RWPE2 (cell line): ENCODE data around the gene CEACAM21.

Experiments
- ATAC-seq: fragments of 200-7000 bp; cut with Tn5 transposase; 3 replicates; pipeline ENCODE4 v1.9.1; 2021; ENCODE audit warnings: low read depth
- DNase-seq: peaks from one replicate; pipeline ENCODE4 v3.0.0-alpha.2; 2020; ENCODE audit warnings: low spot score
- H3K27ac ChIP-seq: fragments of 450-650 bp; 2 replicates; pipeline ENCODE4 v1.5.1; 2017; ENCODE audit warnings: mild to moderate bottlenecking; ENCODE audit not compliant: poor library complexity, severe bottlenecking
- H3K27me3 ChIP-seq: fragments of 250-450 bp; sonication (Bioruptor Pico); 2 replicates; pipeline ENCODE4 v1.5.1; 2021; ENCODE audit warnings: mild to moderate bottlenecking, moderate library complexity; ENCODE audit not compliant: insufficient read depth, poor library complexity, severe bottlenecking
- H3K36me3 ChIP-seq: fragments of 250-450 bp; sonication (Bioruptor Pico); 2 replicates; pipeline ENCODE4 v1.5.1; 2020; ENCODE audit warnings: low read depth, mild to moderate bottlenecking, moderate library complexity
- H3K4me1 ChIP-seq: fragments of 250-450 bp; sonication (Bioruptor Pico); 2 replicates; pipeline ENCODE4 v1.5.1; 2021; ENCODE audit warnings: mild to moderate bottlenecking, moderate library complexity; ENCODE audit not compliant: insufficient read depth, poor library complexity, severe bottlenecking
- H3K4me3 ChIP-seq: fragments of 250-450 bp; sonication (Bioruptor Pico); 2 replicates; pipeline ENCODE4 v1.5.1; 2021; ENCODE audit warnings: mild to moderate bottlenecking, moderate library complexity; ENCODE audit not compliant: severe bottlenecking
- H3K9me3 ChIP-seq: fragments of 250-450 bp; sonication (Bioruptor Pico); 2 replicates; pipeline ENCODE4 v1.5.1; 2021; ENCODE audit warnings: mild to moderate bottlenecking, moderate library complexity; ENCODE audit not compliant: severe bottlenecking
- TF ChIP-seq, protein P1 (sequence below): fragments of 450-650 bp; IDR thresholded peaks from one replicate; pipeline ENCODE4 v1.5.1; 2017; ENCODE audit warnings: mild to moderate bottlenecking, moderate library complexity; ENCODE audit not compliant: poor library complexity, severe bottlenecking

The CEACAM21 gene

DNA sequence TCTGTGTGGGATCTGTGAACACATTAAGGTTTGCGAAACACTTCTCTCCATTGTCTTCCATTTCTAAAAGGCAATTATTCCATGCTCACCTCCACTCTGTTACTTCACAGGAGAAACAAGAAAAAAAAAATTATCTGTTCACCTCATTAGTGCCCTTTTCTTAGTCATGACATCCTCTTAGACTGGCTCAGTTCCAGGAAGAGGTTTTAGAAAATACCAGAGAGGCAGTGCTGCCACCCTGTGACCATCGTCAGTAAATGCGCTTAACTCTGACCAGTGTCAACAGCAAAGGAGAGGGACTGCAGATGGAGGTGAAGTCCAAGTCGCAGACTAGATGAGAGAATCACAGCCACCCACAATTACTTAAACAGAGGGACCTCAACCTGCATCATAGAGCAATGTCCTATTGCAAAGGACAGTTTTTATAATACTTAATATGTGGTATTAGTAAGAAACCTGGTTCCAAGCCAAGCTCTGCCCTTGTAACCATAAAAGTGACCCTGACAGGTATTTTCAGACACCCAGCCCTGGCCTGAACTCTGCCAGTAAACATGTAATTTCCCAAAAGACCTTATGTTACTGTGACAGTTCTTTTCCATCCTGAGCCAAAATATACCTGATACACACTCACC is 19.4 kb downstream of the CEACAM21 start:
- H3K9me3 ChIP-seq, result no peaks in the 10 kb centered on the region
- H3K4me1 ChIP-seq, result no peaks in the 10 kb centered on the region
- no peak for DNase-seq
- peaks cover 12% of the 10 kb centered on the region for H3K27me3 ChIP-seq
- H3K27ac ChIP-seq, result no peak overlapping the region
- TF ChIP-seq, protein P1, sequence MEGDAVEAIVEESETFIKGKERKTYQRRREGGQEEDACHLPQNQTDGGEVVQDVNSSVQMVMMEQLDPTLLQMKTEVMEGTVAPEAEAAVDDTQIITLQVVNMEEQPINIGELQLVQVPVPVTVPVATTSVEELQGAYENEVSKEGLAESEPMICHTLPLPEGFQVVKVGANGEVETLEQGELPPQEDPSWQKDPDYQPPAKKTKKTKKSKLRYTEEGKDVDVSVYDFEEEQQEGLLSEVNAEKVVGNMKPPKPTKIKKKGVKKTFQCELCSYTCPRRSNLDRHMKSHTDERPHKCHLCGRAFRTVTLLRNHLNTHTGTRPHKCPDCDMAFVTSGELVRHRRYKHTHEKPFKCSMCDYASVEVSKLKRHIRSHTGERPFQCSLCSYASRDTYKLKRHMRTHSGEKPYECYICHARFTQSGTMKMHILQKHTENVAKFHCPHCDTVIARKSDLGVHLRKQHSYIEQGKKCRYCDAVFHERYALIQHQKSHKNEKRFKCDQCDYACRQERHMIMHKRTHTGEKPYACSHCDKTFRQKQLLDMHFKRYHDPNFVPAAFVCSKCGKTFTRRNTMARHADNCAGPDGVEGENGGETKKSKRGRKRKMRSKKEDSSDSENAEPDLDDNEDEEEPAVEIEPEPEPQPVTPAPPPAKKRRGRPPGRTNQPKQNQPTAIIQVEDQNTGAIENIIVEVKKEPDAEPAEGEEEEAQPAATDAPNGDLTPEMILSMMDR, result peak; percentile 77
- H3K4me3 ChIP-seq, result no peak overlapping the region
- H3K36me3 ChIP-seq, result no peaks in the 10 kb centered on the region
- peak; percentile 78 for ATAC-seq

DNA sequence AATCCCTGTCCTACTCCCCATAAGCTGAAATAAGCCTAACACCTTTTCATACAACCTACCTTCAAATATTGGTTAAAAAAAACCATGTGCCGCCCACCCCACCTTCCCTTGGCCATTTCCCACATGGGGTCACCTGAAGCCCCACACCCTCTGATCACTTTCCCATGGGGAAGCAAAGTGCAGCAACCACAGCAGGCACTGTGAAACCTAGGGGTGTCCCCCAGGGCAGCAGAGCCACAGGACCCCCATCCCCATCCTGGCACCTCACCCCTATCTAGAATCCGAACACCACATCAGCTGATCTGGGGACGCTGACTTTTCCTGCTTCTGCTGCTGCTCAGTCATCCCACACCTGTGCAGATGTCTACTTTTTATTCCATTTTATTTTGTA is 19.9 kb downstream of the CEACAM21 start:
- ATAC-seq, result no peak
- no peaks in the 10 kb centered on the region for H3K9me3 ChIP-seq
- H3K27ac ChIP-seq, result no peak overlapping the region
- no peaks in the 10 kb centered on the region for H3K4me1 ChIP-seq
- H3K27me3 ChIP-seq, result peaks cover 12% of the 10 kb centered on the region
- H3K36me3 ChIP-seq, result no peaks in the 10 kb centered on the region
- DNase-seq, result no peak
- no peak overlapping the region for H3K4me3 ChIP-seq
- TF ChIP-seq, protein P1, result no peak

- Histone ChIP-seq H3K4me1 (no peaks in the 10 kb centered on the region), H3K4me3 (no peak overlapping the region), H3K36me3 (no peaks in the 10 kb centered on the region), H3K27ac (no peak overlapping the region), H3K9me3 (no peaks in the 10 kb centered on the region), H3K27me3 (peaks cover 12% of the 10 kb centered on the region)
- ATAC-seq (peak; percentile 83), DNase-seq (no peak)
- TF ChIP-seq, protein P1, result peak; percentile 95
Measured at GRCh38 chr19:41597600-41598041, 21.7 kb downstream of the CEACAM21 start.

DNA sequence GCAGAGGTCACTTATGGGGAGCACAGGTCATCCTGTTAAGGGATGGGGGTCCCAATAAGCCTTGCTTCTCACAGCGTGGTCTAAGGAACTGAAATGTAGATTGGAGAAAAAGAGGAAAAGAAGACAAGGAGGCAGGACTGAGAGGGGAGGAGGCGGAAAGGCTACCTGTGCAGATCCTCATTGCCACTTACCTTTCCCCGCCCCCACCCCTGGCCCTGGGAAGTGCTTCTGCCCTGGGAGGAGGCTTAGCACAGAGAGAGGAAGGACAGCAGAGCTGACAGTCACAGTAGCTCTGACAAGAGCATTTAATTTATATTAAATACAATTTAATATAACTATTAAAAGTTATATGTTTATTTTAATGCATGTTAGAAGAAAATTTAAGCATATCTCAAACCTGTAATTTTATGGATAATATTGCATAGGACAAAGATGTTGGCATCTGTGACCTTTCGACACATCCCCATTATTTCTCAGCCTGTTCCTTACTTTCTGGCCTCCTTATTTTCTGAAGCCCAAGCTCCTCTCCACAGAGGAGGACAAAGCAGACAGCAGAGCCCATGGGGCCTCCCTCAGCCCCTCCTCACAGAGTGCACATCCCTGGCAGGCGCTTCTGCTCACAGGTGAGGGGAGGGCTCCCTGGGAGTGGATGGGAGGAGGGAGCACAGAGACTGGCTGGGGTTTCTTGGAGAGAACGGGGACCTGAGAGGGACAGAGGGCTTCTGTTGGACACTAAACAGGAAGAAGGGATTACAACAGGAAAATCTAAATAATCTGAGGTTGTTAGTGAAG is 23.4 kb downstream of the CEACAM21 start:
- Histone ChIP-seq H3K9me3 (no peaks in the 10 kb centered on the region), H3K4me1 (no peaks in the 10 kb centered on the region), H3K27me3 (peaks cover 19% of the 10 kb centered on the region), H3K4me3 (no peak overlapping the region), H3K36me3 (no peaks in the 10 kb centered on the region), H3K27ac (no peak overlapping the region)
- no peak for ATAC-seq
- no peak for DNase-seq
- TF ChIP-seq, protein P1, result no peak

DNA sequence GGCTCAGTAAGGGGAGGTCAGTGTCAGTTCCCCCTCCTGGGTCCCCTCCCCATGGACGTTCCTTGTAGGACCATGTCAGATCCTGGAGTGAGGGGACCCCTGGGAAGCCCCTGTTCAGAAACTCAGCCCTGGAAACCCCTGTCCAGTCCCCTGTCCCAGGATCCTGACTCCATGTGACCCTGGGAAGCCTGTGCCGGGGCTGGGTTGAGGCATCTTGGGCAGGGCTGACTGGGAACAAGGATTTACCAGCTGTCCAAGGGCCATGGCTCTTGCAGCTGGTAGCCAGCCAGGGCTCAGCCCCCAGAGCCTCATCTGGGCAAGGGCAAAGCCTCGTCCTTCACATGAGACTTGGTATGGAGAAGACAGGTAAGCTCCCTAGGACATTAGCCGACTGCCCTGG is 25.8 kb downstream of the CEACAM21 start:
- ATAC-seq, result no peak
- peaks cover 22% of the 10 kb centered on the region for H3K27me3 ChIP-seq
- H3K4me1 ChIP-seq, result no peaks in the 10 kb centered on the region

More for the DNA sequence above, 25.8 kb downstream of the CEACAM21 start:
- no peak for DNase-seq
- H3K4me3 ChIP-seq, result no peak overlapping the region
- no peaks in the 10 kb centered on the region for H3K36me3 ChIP-seq
- no peak overlapping the region for H3K27ac ChIP-seq
- TF ChIP-seq, protein P1, result no peak
- H3K9me3 ChIP-seq, result no peaks in the 10 kb centered on the region
